Measurements from ENCODE around the gene CCR5. TPM values are rescaled to one million over a fixed set of nuclear protein-coding genes. Genes with fewer than 3 reads are reported as not detected.
A peak's percentile ranks its signal among the peaks of the same experiment; 100 is the strongest.

The CCR5 gene
- total RNA-seq, 1 donor from 2014 or later, result not detected

GRCh38 chr3:46374755-46375154, 4.0 kb downstream of the CCR5 start:
- Histone ChIP-seq H3K4me3 (ENCODE audit: low read depth, low read length) (no peak overlapping the region), H3K36me3 (ENCODE audit: control insufficient read depth, insufficient read depth, low read length) (no peaks in the 10 kb centered on the region), H3K27me3 (ENCODE audit: control insufficient read depth, insufficient read depth, low read length) (peaks cover 7% of the 10 kb centered on the region)
- DNase-seq (ENCODE audit: low read depth), result no peak
- TF ChIP-seq CTCF (IDR thresholded peaks at IDR 0.05; ENCODE audit: insufficient read depth, low read length, poor library complexity, severe bottlenecking), result no peak

- Histone ChIP-seq H3K36me3 (ENCODE audit: control insufficient read depth, insufficient read depth, low read length) (no peaks in the 10 kb centered on the region), H3K27me3 (ENCODE audit: control insufficient read depth, insufficient read depth, low read length) (peaks cover 7% of the 10 kb centered on the region), H3K4me3 (ENCODE audit: low read depth, low read length) (no peak overlapping the region)
- DNase-seq (ENCODE audit: low read depth), result no peak
- no peak for TF ChIP-seq CTCF (IDR thresholded peaks at IDR 0.05; ENCODE audit: insufficient read depth, low read length, poor library complexity, severe bottlenecking)
Measured at GRCh38 chr3:46375218-46375617, 4.5 kb downstream of the CCR5 start.

- no peak for DNase-seq (ENCODE audit: low read depth)
- no peak overlapping the region for H3K4me3 ChIP-seq (ENCODE audit: low read depth, low read length)
- no peaks in the 10 kb centered on the region for H3K36me3 ChIP-seq (ENCODE audit: control insufficient read depth, insufficient read depth, low read length)
- H3K27me3 ChIP-seq (ENCODE audit: control insufficient read depth, insufficient read depth, low read length), result peaks cover 7% of the 10 kb centered on the region
- no peak for TF ChIP-seq CTCF (IDR thresholded peaks at IDR 0.05; ENCODE audit: insufficient read depth, low read length, poor library complexity, severe bottlenecking)
Measured at GRCh38 chr3:46375814-46376213, 5.1 kb downstream of the CCR5 start.

- no peak for DNase-seq (ENCODE audit: low read depth)
- Histone ChIP-seq H3K27me3 (ENCODE audit: control insufficient read depth, insufficient read depth, low read length) (peaks cover 4% of the 10 kb centered on the region), H3K36me3 (ENCODE audit: control insufficient read depth, insufficient read depth, low read length) (no peaks in the 10 kb centered on the region), H3K4me3 (ENCODE audit: low read depth, low read length) (no peak overlapping the region)
- peak; percentile 72 for TF ChIP-seq CTCF (IDR thresholded peaks at IDR 0.05; ENCODE audit: insufficient read depth, low read length, poor library complexity, severe bottlenecking)
Measured at GRCh38 chr3:46378426-46378942, 7.7 kb downstream of the CCR5 start.

GRCh38 chr3:46380471-46381221, 9.9 kb downstream of the CCR5 start:
- no peak overlapping the region for H3K4me3 ChIP-seq (ENCODE audit: low read depth, low read length)
- no peak for DNase-seq (ENCODE audit: low read depth)

More at GRCh38 chr3:46380471-46381221, 9.9 kb downstream of the CCR5 start:
- H3K36me3 ChIP-seq (ENCODE audit: control insufficient read depth, insufficient read depth, low read length), result no peaks in the 10 kb centered on the region
- TF ChIP-seq CTCF (IDR thresholded peaks at IDR 0.05; ENCODE audit: insufficient read depth, low read length, poor library complexity, severe bottlenecking), result no peak
- H3K27me3 ChIP-seq (ENCODE audit: control insufficient read depth, insufficient read depth, low read length), result no peaks in the 10 kb centered on the region

All from kidney epithelial cell (primary cell).